ENCODE results near the gene NAALADL2. TPM values are rescaled to one million over a fixed set of nuclear protein-coding genes. Genes with fewer than 3 reads are reported as not detected.
"Not testable (repeated sequence)": the region's sequence is repeated elsewhere in the genome, so short reads cannot be mapped to it uniquely, and the experiment has no call there.

NAALADL2 gene
- total RNA-seq, 2 experiments from 2014 or later = not detected

- Mint-ChIP-seq H3K4me1 (ENCODE audit: low read depth) (no peaks in the 10 kb centered on the region), H3K36me3 (ENCODE audit: low read depth) (no peaks in the 10 kb centered on the region), H3K4me3 (no peak overlapping the region), H3K27ac (no peak overlapping the region), H3K27me3 (ENCODE audit: low read depth) (no peaks in the 10 kb centered on the region), H3K9me3 (peaks cover 2% of the 10 kb centered on the region)
- intact Hi-C loops (cut with micrococcal nuclease) = no loop called here
- CTCF ChIA-PET = no interaction called here
- DNase-seq = no peak
These were observed 904.8 kb downstream of the NAALADL2 start for GRCh38 chr3:175763948-175764347.

GRCh38 chr3:175764722-175765121 is 905.6 kb downstream of the NAALADL2 start:
- CTCF ChIA-PET = no interaction called here
- intact Hi-C loops (cut with micrococcal nuclease) = no loop called here
- H3K27me3 Mint-ChIP-seq (ENCODE audit: low read depth) = no peaks in the 10 kb centered on the region
- no peaks in the 10 kb centered on the region for H3K36me3 Mint-ChIP-seq (ENCODE audit: low read depth)
- no peaks in the 10 kb centered on the region for H3K4me1 Mint-ChIP-seq (ENCODE audit: low read depth)
- H3K9me3 Mint-ChIP-seq = peaks cover 2% of the 10 kb centered on the region
- H3K4me3 Mint-ChIP-seq = no peak overlapping the region
- no peak overlapping the region for H3K27ac Mint-ChIP-seq
- no peak for DNase-seq

DNA sequence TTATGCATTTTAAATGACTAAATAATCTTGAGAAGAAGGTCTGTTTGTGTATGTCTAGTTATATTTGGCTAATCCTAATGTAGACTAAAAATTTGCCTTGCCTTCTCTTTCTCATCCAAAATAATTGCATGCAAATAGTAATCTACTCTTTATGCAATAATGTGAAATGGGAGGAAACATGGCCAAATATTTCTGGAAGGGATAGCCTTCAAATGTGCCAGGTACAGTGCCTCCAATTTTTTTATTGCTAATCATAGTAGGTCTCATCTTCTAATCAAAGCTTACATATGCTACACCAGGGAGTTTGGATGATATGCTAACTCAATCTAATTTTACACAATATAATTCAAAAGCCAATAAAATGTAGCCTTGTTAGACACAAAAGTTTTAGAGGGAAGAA is 911.3 kb downstream of the NAALADL2 start:
- H3K4me1 Mint-ChIP-seq (ENCODE audit: low read depth) = no peaks in the 10 kb centered on the region
- no peaks in the 10 kb centered on the region for H3K27me3 Mint-ChIP-seq (ENCODE audit: low read depth)
- CTCF ChIA-PET = no interaction called here
- intact Hi-C loops (cut with micrococcal nuclease) = no loop called here
- no peak overlapping the region for H3K4me3 Mint-ChIP-seq
- no peak overlapping the region for H3K27ac Mint-ChIP-seq
- H3K36me3 Mint-ChIP-seq (ENCODE audit: low read depth) = no peaks in the 10 kb centered on the region
- DNase-seq = no peak
- no peaks in the 10 kb centered on the region for H3K9me3 Mint-ChIP-seq

- H3K27me3 Mint-ChIP-seq (ENCODE audit: low read depth) = no peaks in the 10 kb centered on the region
- DNase-seq = no peak
- H3K36me3 Mint-ChIP-seq (ENCODE audit: low read depth) = no peaks in the 10 kb centered on the region
- no peak overlapping the region for H3K27ac Mint-ChIP-seq
- intact Hi-C loops (cut with micrococcal nuclease) = no loop called here
- H3K4me3 Mint-ChIP-seq = no peak overlapping the region
- H3K4me1 Mint-ChIP-seq (ENCODE audit: low read depth) = no peaks in the 10 kb centered on the region
- CTCF ChIA-PET = no interaction called here
- H3K9me3 Mint-ChIP-seq = peaks cover 4% of the 10 kb centered on the region
These were observed 918.4 kb downstream of the NAALADL2 start for GRCh38 chr3:175777495-175777894.

GRCh38 chr3:175777965-175778364 is 918.8 kb downstream of the NAALADL2 start:
- CTCF ChIA-PET = no interaction called here
- Mint-ChIP-seq H3K4me3 (no peak overlapping the region), H3K9me3 (peaks cover 4% of the 10 kb centered on the region), H3K36me3 (ENCODE audit: low read depth) (no peaks in the 10 kb centered on the region), H3K27ac (no peak overlapping the region), H3K4me1 (ENCODE audit: low read depth) (no peaks in the 10 kb centered on the region), H3K27me3 (ENCODE audit: low read depth) (no peaks in the 10 kb centered on the region)
- no peak for DNase-seq
- intact Hi-C loops (cut with micrococcal nuclease) = no loop called here

DNA sequence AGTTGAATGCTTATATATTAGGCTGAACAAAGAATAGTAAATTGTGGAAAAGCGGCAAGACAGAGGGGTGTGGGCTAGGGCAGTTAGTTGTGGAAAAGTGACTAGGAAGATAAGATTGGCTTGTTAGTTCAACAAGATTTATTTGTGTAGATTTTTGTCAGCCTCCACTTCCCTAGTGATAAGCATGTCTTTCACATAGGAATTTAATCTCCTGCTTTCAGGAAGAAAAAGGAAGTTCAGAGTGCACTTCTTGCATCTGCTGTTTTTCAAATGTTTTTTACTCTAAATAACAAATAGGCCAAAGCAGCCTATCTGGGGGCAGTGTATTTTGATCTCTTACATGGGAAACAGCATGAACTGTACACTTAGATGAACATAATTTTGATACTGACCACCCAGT is 919.9 kb downstream of the NAALADL2 start:
- no peaks in the 10 kb centered on the region for H3K27me3 Mint-ChIP-seq (ENCODE audit: low read depth)
- no peak overlapping the region for H3K27ac Mint-ChIP-seq
- CTCF ChIA-PET = no interaction called here

DNA sequence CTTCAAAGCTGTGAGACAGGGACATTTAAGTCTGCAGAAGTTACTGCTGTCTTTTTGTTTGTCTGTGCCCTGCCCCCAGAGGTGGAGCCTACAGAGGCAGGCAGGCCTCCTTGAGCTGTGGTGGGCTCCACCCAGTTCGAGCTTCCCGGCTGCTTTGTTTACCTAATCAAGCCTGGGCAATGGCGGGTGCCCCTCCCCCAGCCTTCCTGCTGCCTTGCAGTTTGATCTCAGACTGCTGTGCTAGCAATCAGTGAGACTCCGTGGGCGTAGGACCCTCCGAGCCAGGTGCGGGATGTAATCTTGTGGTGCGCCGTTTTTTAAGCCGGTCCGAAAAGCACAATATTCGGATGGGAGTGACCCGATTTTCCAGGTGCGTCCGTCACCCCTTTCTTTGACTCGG is 928.0 kb downstream of the NAALADL2 start:
- CTCF ChIA-PET; H3K4me3 Mint-ChIP-seq; H3K4me1 Mint-ChIP-seq (ENCODE audit: low read depth); DNase-seq; H3K27ac Mint-ChIP-seq; intact Hi-C loops (cut with micrococcal nuclease); H3K36me3 Mint-ChIP-seq (ENCODE audit: low read depth); H3K27me3 Mint-ChIP-seq (ENCODE audit: low read depth); H3K9me3 Mint-ChIP-seq: not testable (repeated sequence)

More for the DNA sequence above, 919.9 kb downstream of the NAALADL2 start:
- intact Hi-C loops (cut with micrococcal nuclease) = no loop called here
- Mint-ChIP-seq H3K4me3 (no peak overlapping the region), H3K4me1 (ENCODE audit: low read depth) (no peaks in the 10 kb centered on the region), H3K36me3 (ENCODE audit: low read depth) (no peaks in the 10 kb centered on the region), H3K9me3 (peaks cover 4% of the 10 kb centered on the region)
- DNase-seq = no peak

DNA sequence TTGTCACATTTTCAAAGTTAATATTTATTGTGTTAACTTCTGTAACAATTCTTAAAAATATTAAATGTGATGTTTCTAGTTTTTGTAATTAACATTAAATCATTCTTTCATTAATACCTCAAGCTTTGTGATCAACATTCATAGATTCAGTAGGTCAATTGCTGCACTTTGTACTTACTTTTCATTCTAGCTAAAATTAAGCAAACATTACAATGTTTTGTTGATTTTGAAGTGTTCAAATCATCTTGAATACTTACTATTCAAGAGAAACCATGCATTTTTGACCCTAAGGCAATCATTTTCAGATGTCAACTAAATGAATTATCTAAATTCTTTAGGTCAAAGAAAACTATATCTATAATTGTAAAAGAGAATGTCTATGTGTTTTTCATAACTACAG is 933.1 kb downstream of the NAALADL2 start:
- no peaks in the 10 kb centered on the region for H3K36me3 Mint-ChIP-seq (ENCODE audit: low read depth)
- H3K4me1 Mint-ChIP-seq (ENCODE audit: low read depth) = no peaks in the 10 kb centered on the region
- H3K9me3 Mint-ChIP-seq = no peaks in the 10 kb centered on the region
- no peak overlapping the region for H3K27ac Mint-ChIP-seq
- CTCF ChIA-PET = no interaction called here
- no peak overlapping the region for H3K4me3 Mint-ChIP-seq
- H3K27me3 Mint-ChIP-seq (ENCODE audit: low read depth) = no peaks in the 10 kb centered on the region
- intact Hi-C loops (cut with micrococcal nuclease) = no loop called here
- no peak for DNase-seq

- no peak for DNase-seq
- Mint-ChIP-seq H3K27me3 (ENCODE audit: low read depth) (no peaks in the 10 kb centered on the region), H3K4me3 (no peak overlapping the region), H3K4me1 (ENCODE audit: low read depth) (no peaks in the 10 kb centered on the region), H3K27ac (no peak overlapping the region), H3K9me3 (no peaks in the 10 kb centered on the region), H3K36me3 (ENCODE audit: low read depth) (no peaks in the 10 kb centered on the region)
- intact Hi-C loops (cut with micrococcal nuclease) = no loop called here
- CTCF ChIA-PET = no interaction called here
These were observed 939.2 kb downstream of the NAALADL2 start for GRCh38 chr3:175798326-175798725.

GRCh38 chr3:175805825-175806224 is 946.7 kb downstream of the NAALADL2 start:
- H3K4me3 Mint-ChIP-seq = no peak overlapping the region
- no peaks in the 10 kb centered on the region for H3K27me3 Mint-ChIP-seq (ENCODE audit: low read depth)
- H3K4me1 Mint-ChIP-seq (ENCODE audit: low read depth) = no peaks in the 10 kb centered on the region
- H3K36me3 Mint-ChIP-seq (ENCODE audit: low read depth) = no peaks in the 10 kb centered on the region
- CTCF ChIA-PET = no interaction called here
- intact Hi-C loops (cut with micrococcal nuclease) = no loop called here
- DNase-seq = no peak
- H3K9me3 Mint-ChIP-seq = peaks cover 1% of the 10 kb centered on the region
- no peak overlapping the region for H3K27ac Mint-ChIP-seq

GRCh38 chr3:175807175-175807574 is 948.0 kb downstream of the NAALADL2 start:
- intact Hi-C loops (cut with micrococcal nuclease) = no loop called here
- Mint-ChIP-seq H3K27me3 (ENCODE audit: low read depth) (no peaks in the 10 kb centered on the region), H3K36me3 (ENCODE audit: low read depth) (no peaks in the 10 kb centered on the region), H3K27ac (no peak overlapping the region), H3K9me3 (peaks cover 1% of the 10 kb centered on the region), H3K4me3 (no peak overlapping the region), H3K4me1 (ENCODE audit: low read depth) (no peaks in the 10 kb centered on the region)
- CTCF ChIA-PET = interaction anchor here (0.6 kb wide), 1 partner anchor 635 kb away, joined by 4 read pairs; no protein-coding TSS in a partner anchor
- DNase-seq = no peak

- H3K4me3 Mint-ChIP-seq = no peak overlapping the region
- H3K9me3 Mint-ChIP-seq = peaks cover 28% of the 10 kb centered on the region
- H3K27ac Mint-ChIP-seq = no peak overlapping the region
- no peaks in the 10 kb centered on the region for H3K36me3 Mint-ChIP-seq (ENCODE audit: low read depth)
- CTCF ChIA-PET = no interaction called here
- DNase-seq = no peak
- H3K27me3 Mint-ChIP-seq (ENCODE audit: low read depth) = no peaks in the 10 kb centered on the region
- intact Hi-C loops (cut with micrococcal nuclease) = no loop called here
- H3K4me1 Mint-ChIP-seq (ENCODE audit: low read depth) = no peaks in the 10 kb centered on the region
These were observed 959.8 kb downstream of the NAALADL2 start for GRCh38 chr3:175818811-175819464.

- not testable (repeated sequence) for H3K27ac Mint-ChIP-seq
These were observed 963.8 kb downstream of the NAALADL2 start for GRCh38 chr3:175822766-175823491.

More at GRCh38 chr3:175822766-175823491, 963.8 kb downstream of the NAALADL2 start:
- intact Hi-C loops (cut with micrococcal nuclease); CTCF ChIA-PET; H3K4me3 Mint-ChIP-seq; DNase-seq; H3K27me3 Mint-ChIP-seq (ENCODE audit: low read depth); H3K4me1 Mint-ChIP-seq (ENCODE audit: low read depth); H3K36me3 Mint-ChIP-seq (ENCODE audit: low read depth): not testable (repeated sequence)
- peaks cover 19% of the 10 kb centered on the region for H3K9me3 Mint-ChIP-seq

Measured in activated naive CD4-positive, alpha-beta T cell treated with anti-CD3 and anti-CD28 coated beads for 36 hours (primary cell).